ENCODE data around the gene NR2F2.

Gene NR2F2

GRCh38 chr15:96331945-96332636 is 1.6 kb downstream of the NR2F2 start:
- DNase-seq (ENCODE audit: low spot score), result no peak

- DNase-seq (ENCODE audit: low spot score), result no peak
These were observed 2.2 kb downstream of the NR2F2 start for GRCh38 chr15:96332637-96333121.

GRCh38 chr15:96333131-96334016 is 2.9 kb downstream of the NR2F2 start:
- no peak for DNase-seq (ENCODE audit: low spot score)

- no peak for DNase-seq (ENCODE audit: low spot score)
These were observed 3.7 kb downstream of the NR2F2 start for GRCh38 chr15:96334017-96334704.

- no peak for DNase-seq (ENCODE audit: low spot score)
These were observed 4.4 kb downstream of the NR2F2 start for GRCh38 chr15:96334705-96335410.

- no peak for DNase-seq (ENCODE audit: low spot score)
These were observed 5.0 kb downstream of the NR2F2 start for GRCh38 chr15:96335411-96336024.

GRCh38 chr15:96336108-96336595 is 5.7 kb downstream of the NR2F2 start:
- DNase-seq (ENCODE audit: low spot score), result no peak

GRCh38 chr15:96336596-96337364 is 6.3 kb downstream of the NR2F2 start:
- no peak for DNase-seq (ENCODE audit: low spot score)

- no peak for DNase-seq (ENCODE audit: low spot score)
These were observed 7.0 kb downstream of the NR2F2 start for GRCh38 chr15:96337365-96338023.

- DNase-seq (ENCODE audit: low spot score), result no peak
These were observed 7.7 kb downstream of the NR2F2 start for GRCh38 chr15:96338074-96338765.

GRCh38 chr15:96338766-96339618 is 8.5 kb downstream of the NR2F2 start:
- DNase-seq (ENCODE audit: low spot score), result no peak

GRCh38 chr15:96339619-96340347 is 9.3 kb downstream of the NR2F2 start:
- DNase-seq (ENCODE audit: low spot score), result no peak

GRCh38 chr15:96340348-96340597 is 9.8 kb downstream of the NR2F2 start:
- no peak for DNase-seq (ENCODE audit: low spot score)

GRCh38 chr15:96340598-96341512 is 10.4 kb downstream of the NR2F2 start:
- no peak for DNase-seq (ENCODE audit: low spot score)

- DNase-seq (ENCODE audit: low spot score), result no peak
These were observed 11.3 kb downstream of the NR2F2 start for GRCh38 chr15:96341513-96342405.
